Epithelial cell of prostate (primary cell): ENCODE data around the gene LDLRAD1.
"Not testable (repeated sequence)": the region's sequence is repeated elsewhere in the genome, so short reads cannot be mapped to it uniquely, and the experiment has no call there.

Experiments used
- DNase-seq: peaks from one replicate; pipeline ENCODE4 v3.0.0-alpha.2; 2011; ENCODE audit warnings: low read depth, low spot score
- H3K27ac ChIP-seq: fragments of 450-650 bp; 2 replicates; pipeline ENCODE4 v1.5.1; 2017; ENCODE audit warnings: mild to moderate bottlenecking

Gene LDLRAD1

DNA sequence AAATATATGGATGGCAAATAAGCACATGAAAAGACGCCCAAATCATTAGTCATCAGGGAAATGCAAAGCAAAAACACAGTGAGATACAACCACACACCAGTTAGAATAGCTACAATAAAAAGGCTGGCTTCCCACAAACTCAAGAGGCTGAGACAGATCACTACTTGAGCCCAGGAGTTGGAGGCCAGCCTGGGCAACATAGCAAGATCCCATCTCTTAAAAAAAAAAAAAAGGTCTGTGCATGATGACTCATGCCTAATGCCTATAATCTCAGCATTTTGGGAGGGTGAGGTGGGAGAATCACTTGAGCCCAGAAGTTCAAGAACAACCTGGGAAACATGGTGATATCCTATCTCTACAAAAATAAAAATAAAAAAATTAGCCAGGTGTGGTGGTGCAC is 19.8 kb downstream of the LDLRAD1 start:
- no peak for DNase-seq
- no peak overlapping the region for H3K27ac ChIP-seq

DNA sequence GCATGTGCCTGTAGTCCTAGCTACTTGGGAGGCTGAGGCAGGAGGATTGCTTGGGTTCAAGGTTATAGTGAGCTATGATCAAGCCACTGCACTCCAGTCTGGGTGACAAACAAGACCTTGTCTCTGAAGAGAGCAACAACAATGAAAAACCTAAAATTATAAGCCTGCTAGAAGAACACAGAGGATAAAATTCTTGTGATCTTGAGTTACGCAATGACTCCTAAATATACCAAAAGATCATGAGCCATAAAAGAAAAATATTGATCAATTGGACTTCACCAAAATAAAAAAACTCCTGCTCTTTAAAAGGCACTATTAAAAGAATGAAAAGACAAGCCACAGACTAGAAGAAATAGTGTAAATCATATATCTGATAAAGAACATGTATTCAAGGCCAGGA is 22.3 kb downstream of the LDLRAD1 start:
- DNase-seq = no peak
- H3K27ac ChIP-seq = no peak overlapping the region

DNA sequence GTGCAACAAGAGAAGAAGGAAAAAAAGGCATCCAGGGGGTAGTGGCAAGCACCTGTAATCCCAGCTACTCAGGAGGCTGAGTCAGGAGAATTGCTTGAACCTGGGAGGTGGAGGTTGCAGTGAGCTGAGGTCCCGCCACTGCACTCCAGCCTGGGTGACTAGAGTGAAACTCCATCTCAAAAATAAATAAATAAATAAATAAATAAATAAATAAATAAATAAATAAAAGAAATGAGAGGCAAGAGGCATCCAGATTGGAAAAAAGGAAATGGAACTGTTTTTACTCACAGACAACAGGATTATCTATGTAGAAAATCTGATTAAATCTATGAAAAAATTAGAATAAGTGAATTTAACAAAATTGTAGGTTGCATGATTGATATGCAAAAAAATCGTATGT is 23.5 kb downstream of the LDLRAD1 start:
- not testable (repeated sequence) for DNase-seq, H3K27ac ChIP-seq

DNA sequence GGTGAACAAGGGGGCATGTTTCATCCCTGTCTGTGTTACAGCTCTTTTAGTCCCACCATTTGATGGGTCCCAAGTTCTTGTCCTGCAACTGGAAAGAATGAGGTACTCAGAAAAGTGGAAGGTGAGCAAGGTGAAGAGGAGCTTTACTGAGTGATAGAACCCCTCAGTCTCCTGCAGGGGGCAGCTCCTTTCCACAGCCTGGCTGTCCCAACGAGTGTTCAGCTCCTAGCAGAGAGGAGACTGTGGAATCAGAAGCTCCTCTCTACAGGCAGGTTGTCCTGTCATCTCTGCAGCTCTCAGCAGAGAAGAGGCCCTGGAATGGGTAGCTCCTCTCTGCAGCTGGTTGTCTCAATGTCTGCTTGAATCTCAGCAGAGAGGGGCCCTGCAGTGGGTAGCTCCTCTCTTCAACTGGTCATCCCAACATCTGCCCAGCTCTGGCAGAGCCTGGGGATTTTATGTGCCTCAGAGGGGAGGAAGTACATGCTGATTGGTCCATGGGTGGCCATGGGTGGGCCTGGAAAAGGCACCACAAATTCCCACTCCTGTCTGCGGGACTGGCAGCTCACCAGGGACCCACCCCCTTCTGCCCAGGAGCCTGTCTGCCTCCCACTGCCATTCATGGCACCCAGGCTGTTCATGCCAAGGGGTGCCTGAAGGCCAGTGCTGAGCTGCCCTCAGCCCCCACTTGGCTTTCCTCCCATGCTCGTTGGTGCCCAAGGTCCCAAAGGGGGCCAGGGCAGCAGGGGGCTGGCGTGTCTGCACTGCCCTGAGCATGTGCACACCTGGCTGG is 25.7 kb downstream of the LDLRAD1 start:
- DNase-seq = no peak
- H3K27ac ChIP-seq = no peak overlapping the region

DNA sequence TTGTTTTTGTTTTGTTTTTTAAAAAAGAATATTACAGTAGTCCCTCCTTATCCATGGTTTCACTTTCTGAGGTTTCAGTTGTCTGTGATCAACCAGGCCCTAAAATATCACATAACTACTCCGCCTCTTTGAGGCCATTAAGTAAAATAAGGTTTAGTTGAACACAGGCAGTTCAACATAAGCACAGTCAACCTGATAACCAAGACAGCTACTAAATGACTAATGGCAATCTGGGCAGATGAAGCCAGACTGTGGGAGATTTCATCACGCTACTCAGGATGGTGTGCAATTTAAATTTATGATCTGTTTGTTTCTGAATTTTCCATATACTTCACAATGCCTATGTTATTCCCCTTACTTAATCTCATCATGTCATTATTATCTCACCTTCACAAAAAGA is 30.1 kb downstream of the LDLRAD1 start:
- no peak for DNase-seq
- no peak overlapping the region for H3K27ac ChIP-seq

- DNase-seq = no peak
- no peak overlapping the region for H3K27ac ChIP-seq
Measured at GRCh38 chr1:53986458-53986857, 31.5 kb downstream of the LDLRAD1 start.

DNA sequence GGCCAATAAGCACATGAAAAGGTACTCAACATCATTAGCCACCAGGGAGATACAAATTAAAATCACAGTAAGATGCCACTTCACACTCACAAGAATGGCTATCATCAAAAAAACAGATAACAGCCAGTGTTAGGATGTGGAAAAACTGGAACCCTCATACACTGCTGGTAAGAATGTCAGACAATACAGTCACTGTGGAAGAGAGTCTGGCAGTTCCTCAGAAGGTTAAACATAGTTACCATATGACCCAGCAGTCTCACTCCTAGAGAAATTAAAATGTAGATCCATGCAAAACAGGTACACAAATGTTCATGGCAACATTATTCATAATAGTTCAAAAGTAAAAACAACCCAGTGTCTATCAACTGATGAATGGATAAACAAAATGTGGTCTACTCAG is 33.3 kb downstream of the LDLRAD1 start:
- DNase-seq = no peak
- no peak overlapping the region for H3K27ac ChIP-seq

- H3K27ac ChIP-seq = no peak overlapping the region
- DNase-seq = no peak
Measured at GRCh38 chr1:53982763-53983104, 35.3 kb downstream of the LDLRAD1 start.

- no peak for DNase-seq
- H3K27ac ChIP-seq = no peak overlapping the region
Measured at GRCh38 chr1:53982034-53982762, 35.8 kb downstream of the LDLRAD1 start.

DNA sequence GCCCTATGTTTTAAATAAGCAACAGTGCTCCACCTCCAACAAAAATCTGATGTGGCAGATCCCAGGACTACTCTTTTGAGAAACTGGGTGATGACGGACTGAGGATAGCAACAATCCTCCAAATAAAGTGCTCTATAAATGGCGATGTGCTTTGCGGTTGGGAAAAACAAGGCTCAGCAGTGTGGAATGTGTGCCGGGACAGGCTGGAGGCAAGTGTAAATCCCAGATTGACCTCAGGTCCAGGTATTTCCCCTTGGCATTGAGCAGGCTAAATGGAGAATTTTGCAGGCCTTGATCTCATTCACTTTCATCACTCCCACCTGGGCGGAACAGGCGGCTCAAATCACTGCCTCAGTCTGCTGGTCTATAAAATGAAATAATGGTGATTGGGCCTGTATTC is 36.8 kb downstream of the LDLRAD1 start:
- H3K27ac ChIP-seq = no peak overlapping the region
- DNase-seq = no peak

- no peak for DNase-seq
- H3K27ac ChIP-seq = no peak overlapping the region
Measured at GRCh38 chr1:53979712-53980450, 38.1 kb downstream of the LDLRAD1 start.

- DNase-seq = no peak
- H3K27ac ChIP-seq = no peak overlapping the region
Measured at GRCh38 chr1:53975861-53976260, 42.1 kb downstream of the LDLRAD1 start.

- no peak overlapping the region for H3K27ac ChIP-seq
- DNase-seq = no peak
Measured at GRCh38 chr1:53971718-53972117, 46.3 kb downstream of the LDLRAD1 start.

- DNase-seq = not testable (repeated sequence)
Measured at GRCh38 chr1:53969323-53969722, 48.7 kb downstream of the LDLRAD1 start.

DNA sequence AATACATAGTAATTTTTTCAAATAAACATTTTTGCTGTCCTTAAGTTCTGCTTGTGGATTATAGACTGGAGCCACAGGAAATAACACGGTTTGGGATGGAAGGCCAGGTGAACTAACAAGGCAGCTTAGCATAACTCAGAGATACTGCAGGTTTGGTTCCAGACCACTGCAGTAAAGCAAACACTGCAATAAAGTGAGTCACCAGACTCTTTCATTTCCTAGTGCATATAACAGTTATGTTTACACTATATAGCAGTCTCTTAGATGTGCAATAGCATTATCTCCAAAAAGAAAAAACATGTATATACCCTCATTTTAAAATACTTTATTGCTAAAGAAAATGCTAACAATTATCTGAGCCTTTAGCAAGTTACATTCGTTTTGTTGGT is 49.9 kb downstream of the LDLRAD1 start:
- no peak overlapping the region for H3K27ac ChIP-seq
- DNase-seq = peak; percentile 2

More at GRCh38 chr1:53969323-53969722, 48.7 kb downstream of the LDLRAD1 start:
- not testable (repeated sequence) for H3K27ac ChIP-seq

- no peak for DNase-seq
- no peak overlapping the region for H3K27ac ChIP-seq
Measured at GRCh38 chr1:53967409-53968124, 50.4 kb downstream of the LDLRAD1 start.

DNA sequence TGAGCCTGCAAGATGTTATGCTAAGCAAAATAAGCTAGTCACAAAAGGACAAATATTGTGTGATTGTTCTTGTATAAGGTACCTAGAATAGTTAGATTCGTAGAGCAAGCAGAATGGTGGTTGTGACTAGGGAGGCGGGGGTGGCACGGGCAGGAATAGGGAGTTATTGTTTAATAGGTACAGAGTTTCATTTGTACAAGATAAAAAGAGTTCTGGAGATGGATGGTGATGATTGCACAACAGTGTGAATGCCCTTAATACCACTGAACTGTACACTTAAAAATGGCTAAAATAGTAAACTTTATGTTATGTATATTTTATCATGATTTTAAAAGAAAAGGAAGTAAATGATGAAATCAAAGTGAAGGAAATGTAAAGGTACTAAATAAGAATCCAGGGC is 51.2 kb downstream of the LDLRAD1 start:
- no peak overlapping the region for H3K27ac ChIP-seq
- no peak for DNase-seq

- H3K27ac ChIP-seq = no peak overlapping the region
- DNase-seq = no peak
Measured at GRCh38 chr1:53964109-53964508, 53.9 kb downstream of the LDLRAD1 start.

GRCh38 chr1:53963460-53963859 is 54.5 kb downstream of the LDLRAD1 start:
- H3K27ac ChIP-seq = no peak overlapping the region
- DNase-seq = no peak

DNA sequence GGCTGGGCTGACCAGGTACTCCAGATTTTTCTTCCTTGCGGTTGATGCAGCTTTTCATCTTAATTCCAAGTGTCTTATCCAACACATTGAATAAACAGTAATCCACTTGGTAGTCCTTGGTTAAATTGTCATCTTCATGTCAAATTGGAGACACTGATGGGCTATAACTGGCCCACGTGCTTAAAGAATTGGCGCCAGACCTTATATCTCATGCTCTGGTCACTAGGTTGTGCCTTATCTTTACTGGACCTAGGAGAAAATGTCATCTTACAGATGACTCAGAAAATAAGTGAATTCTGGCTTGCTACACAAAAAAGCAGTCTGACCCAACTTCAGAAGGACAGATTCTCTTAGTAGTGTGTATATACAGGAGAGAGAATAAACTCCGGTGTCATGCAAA is 55.6 kb downstream of the LDLRAD1 start:
- DNase-seq = no peak
- no peak overlapping the region for H3K27ac ChIP-seq
